ENCODE measurements around the gene MAGEB6B.
"Not testable (repeated sequence)": the region's sequence is repeated elsewhere in the genome, so short reads cannot be mapped to it uniquely, and the experiment has no call there.

- not testable (repeated sequence) for TF ChIP-seq POLR2A (IDR thresholded peaks at IDR 0.05; ENCODE audit: low read depth); CTCF (IDR thresholded peaks at IDR 0.05); POLR2AphosphoS5 (IDR thresholded peaks at IDR 0.05); EP300 (IDR thresholded peaks at IDR 0.05)
These were observed 44.3 kb downstream of the MAGEB6B start for GRCh38 chrX:26204717-26205116.

All from esophagus muscularis mucosa (tissue), 4 donors.